Ammon's horn (tissue), 1 donor: ENCODE measurements around the gene HNRNPL.

Experiments used
- DNase-seq: peaks from one replicate; pipeline ENCODE4 v3.0.0-alpha.2; 2016; ENCODE audit warnings: low spot score

Gene HNRNPL

GRCh38 chr19:38845374-38846024 is 4.3 kb downstream of the HNRNPL start:
- no peak for DNase-seq

GRCh38 chr19:38844093-38844686 is 5.6 kb downstream of the HNRNPL start:
- no peak for DNase-seq

DNA sequence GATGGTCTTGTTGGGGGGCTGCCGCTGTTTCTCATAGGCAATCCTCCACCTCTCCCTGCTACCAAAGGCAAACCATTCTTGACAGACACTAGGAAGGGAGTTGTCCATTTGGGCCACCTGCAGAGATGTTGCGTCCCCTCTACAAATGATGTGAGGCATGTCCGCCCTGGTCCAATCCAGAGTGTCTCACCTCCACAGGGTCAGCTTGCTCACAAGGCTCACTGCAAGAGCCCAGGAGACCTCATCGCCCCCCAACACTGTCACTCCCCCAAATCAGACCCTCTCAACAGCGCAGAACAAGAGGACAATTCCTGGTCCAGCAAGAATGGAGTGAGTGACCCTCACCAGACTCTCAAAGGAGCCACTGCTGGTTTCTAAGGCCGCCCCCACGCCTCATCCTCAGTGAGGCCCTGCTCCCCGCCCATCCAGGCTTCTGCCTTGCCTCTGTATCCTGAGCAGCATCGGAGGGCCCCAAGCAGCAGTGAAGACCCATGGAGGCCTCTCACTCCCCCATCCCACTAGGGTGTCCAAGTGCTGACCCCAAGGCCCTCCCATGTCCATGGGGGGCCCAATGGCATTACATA is 6.5 kb downstream of the HNRNPL start:
- no peak for DNase-seq

GRCh38 chr19:38842439-38843174 is 7.2 kb downstream of the HNRNPL start:
- peak; percentile 34 for DNase-seq

DNA sequence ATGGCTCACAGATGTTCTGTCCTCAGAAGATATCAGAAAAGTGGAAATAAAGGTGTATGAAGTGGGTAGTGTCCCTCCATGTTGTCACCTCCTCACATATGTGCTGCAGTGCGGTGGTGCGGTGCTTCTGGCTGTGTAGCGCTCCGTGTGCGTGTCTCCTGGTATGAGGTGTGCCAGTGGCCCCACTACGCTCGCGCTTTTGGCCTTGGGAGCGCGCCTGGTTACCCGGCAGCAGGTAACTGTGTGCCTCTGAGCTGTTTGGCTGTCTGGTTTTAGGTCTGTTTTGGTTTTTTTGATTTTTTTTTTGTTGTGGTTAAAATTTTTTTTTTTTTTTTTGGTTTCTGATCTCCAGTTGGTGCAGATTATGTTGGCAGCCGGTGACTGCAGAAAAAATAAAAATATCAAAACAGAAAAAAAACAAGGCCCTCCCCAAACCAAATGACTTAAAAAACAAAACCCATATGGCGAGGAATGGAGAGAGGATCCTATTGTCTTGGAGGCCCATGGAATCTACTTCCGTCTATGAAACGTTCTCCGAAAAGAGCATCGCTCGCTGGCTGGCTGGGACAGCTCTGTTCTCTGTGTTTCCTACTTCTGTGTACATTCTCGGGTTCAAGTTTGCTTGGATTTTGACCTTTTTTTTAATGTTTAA is 7.9 kb downstream of the HNRNPL start:
- DNase-seq, result no peak

GRCh38 chr19:38841180-38841766 is 8.5 kb downstream of the HNRNPL start:
- no peak for DNase-seq

GRCh38 chr19:38840583-38840968 is 9.2 kb downstream of the HNRNPL start:
- no peak for DNase-seq

- DNase-seq, result peak; percentile 57
Observed at GRCh38 chr19:38839816-38840582, 9.8 kb downstream of the HNRNPL start.

DNA sequence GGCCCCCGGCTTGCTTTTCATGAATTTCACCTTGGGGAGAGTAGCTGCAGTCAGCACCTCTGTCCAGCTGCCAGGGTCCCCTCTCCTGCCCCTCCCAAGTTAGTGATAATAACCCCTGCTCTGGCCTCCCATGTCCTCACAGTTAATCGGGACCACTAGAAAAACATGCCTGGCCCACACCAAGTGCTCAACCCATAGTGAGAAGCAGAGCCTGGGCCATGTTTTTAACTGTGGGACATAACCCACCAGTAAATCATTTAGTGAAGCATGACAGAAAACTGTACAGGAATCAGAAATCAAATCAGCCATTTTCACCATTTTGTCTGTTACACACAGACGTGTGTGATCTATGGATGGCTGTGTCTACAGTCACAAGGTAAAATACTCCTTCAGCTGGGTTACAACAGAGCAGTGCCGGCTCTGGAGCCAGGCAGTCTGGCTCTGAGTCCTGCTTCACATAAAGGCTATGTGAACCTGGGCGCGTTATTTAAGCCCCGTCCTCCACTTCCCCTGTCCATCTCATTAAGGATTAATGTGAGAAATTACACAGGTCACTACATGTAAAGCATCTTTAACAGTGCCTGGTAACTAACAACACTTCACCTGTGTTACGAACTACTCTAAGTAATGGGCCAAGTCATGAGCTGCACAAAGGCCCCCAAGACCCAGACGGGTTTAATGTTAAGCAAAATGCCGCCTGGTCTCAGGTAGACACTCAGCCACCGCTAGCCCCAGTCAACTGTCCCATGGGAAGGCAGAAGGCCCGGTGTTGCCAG is 10.6 kb downstream of the HNRNPL start:
- no peak for DNase-seq

GRCh38 chr19:38838208-38838985 is 11.4 kb downstream of the HNRNPL start:
- DNase-seq, result no peak

DNA sequence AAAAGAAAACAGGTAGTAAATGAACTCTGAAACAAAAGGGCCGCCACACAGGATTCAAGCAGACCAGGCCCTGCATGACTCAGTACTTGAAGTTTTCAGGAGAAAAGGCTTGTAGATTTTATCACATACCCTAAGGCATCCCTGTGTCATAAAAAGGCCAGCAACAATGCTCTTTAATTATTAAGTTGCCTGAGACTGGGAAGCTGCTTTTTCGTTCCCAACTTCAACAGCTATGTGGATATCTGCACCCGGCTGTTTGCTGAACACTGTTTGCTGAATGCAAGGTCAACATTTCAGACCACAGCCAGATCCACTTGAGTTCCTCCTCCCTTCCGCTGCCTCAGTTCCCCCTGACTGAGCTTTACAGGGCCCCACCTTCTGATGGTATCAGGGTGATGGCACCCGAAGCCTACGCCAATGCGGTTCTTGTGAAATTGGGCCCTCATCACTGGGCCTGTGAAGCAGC is 12.1 kb downstream of the HNRNPL start:
- DNase-seq, result no peak

DNA sequence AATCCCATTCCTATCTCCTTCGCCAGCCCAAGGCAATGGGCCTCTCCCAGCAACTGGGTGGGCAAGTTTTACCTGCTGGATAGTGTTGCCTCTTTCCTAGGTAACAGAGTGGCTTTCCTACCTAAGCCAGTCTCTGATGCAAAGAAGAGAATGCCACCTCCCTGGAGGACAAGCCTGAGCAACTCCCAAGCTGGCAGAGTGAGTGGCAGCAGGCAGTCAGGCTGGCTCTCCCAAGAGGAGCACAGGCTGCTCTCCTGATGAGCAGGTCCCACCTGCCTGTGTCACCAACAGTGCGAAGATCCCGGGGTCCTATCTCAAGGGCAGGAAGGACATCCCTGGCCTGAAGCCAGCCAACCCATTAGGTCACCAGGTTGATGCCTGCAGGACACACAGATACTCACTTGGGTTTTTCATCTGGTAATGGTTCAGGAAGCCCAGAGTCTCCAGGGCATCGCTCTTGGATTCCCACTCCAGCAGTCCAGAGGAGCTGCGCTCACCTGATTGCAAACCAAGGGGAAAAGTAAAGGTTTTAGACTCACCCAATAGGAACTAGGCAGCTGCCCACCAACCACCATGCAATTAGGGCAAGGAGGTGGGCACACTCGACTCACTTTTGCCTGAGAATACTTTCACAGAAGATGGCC is 12.7 kb downstream of the HNRNPL start:
- DNase-seq, result no peak

- no peak for DNase-seq
Observed at GRCh38 chr19:38836159-38836982, 13.4 kb downstream of the HNRNPL start.

- no peak for DNase-seq
Observed at GRCh38 chr19:38834590-38834989, 15.2 kb downstream of the HNRNPL start.

GRCh38 chr19:38834104-38834490 is 15.7 kb downstream of the HNRNPL start:
- DNase-seq, result no peak

DNA sequence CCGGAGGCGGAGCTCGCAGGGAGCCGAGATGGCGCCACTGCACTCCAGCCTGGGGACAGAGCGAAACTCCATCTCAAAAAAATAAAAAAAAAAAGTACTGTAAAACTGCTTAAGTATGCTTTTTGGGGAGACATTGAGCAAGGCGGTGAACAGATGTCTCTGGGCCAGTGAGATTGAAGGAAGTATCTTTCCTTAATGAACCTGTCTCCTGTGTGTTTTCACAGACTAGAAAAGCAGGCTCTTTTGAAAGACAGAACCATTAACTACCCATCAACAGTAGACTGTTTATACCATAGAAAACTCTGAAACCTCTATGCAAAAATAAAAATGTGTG is 16.7 kb downstream of the HNRNPL start:
- DNase-seq, result no peak

DNA sequence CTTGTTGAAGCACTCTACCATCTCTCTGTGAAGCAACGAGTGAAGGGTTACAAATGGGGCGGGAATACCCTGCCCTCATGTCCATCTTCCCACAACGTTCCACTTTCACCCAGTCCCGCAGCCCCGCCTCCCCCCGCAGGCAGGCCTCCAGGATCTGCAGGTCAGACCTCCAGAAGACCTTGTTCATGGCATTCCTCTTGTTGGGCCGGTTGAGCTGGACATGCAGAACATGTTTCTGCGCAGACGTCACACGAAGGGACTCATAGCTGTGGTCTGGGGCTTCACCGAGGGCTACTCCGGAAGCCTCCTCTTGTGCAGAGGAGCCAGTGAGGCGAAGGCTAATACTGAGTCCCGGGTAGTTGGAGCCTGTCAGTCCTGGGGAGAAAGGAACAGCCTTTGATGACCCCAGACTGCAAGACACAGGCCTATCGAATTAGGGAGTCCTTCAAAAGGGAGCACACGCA is 18.6 kb downstream of the HNRNPL start:
- DNase-seq, result peak; percentile 46

GRCh38 chr19:38830039-38830733 is 19.6 kb downstream of the HNRNPL start:
- DNase-seq, result no peak
